CMK (cell line): ENCODE data around the gene MAN1C1.

ENCODE experiments used
- DNase-seq: peaks from one replicate; pipeline ENCODE4 v3.0.0-alpha.2; 2010; ENCODE audit warnings: low read depth

The MAN1C1 gene

DNA sequence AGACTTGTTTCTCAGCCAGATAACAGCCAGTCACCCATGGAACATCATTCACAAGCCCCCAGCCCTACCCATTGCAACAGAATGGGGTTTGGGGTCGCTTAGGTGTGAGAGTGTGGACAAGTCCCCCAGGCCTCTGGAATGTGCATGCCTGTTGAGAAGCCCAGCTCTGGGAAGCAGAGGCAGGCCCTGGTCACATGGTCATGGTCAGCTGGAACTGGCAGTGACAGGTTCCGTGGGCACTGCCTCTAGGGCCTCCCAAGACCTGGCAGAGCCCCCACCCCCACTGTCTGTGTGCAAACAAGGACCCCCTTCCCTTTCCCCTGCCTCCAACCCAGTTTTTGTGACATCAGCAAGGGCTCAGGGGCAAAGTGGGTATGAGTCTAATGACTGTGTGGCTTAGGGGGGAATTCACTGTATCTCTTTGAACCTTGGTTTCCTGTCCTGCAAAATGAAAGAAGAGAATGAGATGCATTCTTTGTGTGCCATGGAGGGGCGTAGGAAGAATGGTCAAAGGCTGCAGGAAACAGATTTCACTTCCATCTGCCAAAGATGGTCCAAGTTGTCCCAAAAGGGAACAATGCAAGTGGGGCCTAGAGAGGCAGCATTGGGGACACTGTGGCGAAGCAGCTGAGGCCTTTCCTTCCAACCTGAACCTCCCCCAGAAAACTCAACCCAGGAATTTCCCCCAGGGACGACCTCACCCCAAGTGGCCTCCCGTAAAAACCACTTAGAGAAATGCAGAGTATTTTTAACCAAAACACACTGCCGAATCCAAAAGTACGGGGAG, 148.7 kb downstream of the MAN1C1 start:
- DNase-seq, result peak; percentile 36

GRCh38 chr1:25765923-25766589, 149.5 kb downstream of the MAN1C1 start:
- no peak for DNase-seq

DNA sequence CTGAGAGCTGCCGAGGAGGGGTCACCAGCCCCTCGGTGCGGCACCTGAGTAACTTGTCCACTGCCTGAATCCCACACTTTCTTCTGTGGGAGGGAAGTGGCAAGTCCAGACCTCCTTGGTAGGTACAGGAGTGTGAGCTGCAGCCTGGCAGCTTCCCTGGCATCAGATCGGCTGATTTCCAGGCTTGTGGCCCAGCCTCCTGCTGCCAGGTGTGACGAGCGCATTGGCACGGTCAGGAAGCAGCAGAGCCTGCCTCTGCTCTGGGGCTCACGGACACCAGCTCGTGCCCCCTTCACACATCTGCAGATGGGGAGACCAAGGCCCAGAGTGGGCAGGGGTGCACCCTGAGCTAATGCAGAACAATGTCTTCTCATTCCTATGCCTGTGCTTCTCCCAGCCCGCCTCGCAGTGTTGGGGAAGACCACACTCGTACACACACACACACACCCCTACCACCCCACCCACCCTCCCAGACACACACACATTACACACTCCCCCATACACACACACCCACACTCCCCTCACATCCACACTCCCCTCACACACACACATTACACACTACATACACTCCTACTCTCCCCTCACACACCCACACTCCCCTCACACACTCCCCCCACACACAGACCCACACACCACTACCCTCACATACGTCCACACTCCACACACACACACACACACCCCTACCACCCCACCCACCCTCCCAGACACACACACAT, 150.3 kb downstream of the MAN1C1 start:
- no peak for DNase-seq

DNA sequence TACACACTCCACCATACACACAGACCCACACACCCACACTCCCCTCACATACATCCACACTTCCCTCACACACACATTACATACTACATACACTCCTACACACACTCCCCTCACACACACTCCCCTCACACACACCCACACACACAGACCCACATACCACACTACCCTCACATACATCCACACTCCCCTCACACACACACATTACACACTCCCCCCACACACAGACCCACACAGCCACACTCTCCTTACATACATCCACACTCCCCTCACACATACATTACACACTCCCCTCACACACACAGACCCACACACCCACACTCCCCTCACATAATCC, 150.8 kb downstream of the MAN1C1 start:
- no peak for DNase-seq

GRCh38 chr1:25768999-25769398, 152.4 kb downstream of the MAN1C1 start:
- DNase-seq, result no peak

DNA sequence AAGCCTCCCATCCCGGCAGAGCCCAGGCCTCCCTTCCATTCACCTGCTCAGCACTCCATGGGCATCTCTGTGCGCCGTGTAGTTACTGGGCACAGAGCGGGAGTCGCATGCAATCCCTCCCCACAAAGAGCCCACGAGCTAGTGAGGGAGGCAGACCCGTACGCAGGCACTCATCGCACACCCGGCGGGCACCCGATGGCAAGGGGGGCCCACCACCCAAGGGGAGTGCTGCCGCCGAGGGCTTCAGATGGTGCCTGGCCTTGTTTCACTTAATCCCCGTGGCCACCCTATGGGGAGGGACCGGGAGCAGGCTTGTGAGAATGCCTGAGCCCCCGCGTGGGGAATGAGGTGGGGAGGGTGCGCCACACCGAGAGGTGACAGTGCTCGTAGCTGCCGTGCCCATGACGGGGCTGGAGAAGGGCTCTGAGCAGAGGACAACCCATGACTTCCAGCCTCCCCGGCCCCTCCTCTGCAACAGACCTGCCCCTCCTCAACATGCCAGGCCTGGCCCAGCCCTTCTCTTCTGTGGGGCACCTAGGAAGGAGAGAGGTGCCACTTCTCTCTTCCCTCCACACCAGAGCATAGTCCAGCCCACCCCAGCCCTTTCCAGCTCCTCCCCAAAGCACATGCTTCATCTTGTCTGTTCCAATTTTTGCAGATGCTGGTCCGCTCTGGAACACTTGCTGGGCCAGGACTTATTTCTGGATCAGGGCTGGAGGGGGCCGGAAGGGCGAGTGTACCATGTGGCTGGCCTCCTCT, 153.2 kb downstream of the MAN1C1 start:
- DNase-seq, result no peak

GRCh38 chr1:25770541-25771220, 154.1 kb downstream of the MAN1C1 start:
- DNase-seq, result no peak

DNA sequence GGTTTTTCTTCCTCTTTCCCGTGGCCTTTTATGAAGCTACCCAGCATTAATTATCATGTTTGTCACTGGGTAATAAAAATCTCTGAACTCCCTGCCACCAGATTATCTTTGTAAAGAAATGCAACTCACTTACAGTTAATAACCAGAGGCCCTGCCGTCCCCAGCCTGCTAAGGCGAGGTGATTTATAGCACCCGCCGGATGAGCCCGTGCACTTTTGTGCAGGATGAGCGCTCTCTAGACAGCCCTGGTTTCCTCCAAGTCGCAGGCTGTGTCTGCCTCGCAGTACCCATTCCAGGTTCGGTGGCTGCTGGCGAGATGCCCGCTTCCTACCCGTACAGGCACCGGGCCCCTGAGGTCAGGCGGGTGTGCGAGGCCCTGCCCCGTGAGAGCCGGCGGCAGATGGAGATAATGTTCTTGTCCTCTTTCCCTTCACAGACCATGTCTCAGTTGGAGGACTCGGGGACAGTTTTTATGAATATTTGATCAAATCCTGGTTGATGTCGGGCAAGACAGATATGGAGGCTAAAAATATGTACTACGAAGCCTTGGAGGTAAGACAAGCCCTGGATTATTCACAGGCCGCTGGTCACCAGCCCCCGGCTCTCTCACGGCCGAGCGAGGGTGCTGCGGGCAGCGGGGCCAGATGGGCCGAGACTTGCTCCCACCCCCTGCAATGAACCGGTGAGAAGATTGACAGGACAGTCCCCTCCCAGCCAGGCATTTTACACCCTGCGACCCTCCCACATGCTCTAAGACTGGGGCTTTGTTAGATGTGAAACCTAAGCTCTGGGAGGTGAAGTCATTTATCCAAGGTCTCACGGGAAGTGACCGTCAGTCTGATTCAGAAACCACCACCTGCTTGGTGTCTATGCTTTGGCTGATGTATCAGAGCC, 154.9 kb downstream of the MAN1C1 start:
- no peak for DNase-seq

GRCh38 chr1:25772164-25772563, 155.6 kb downstream of the MAN1C1 start:
- no peak for DNase-seq

DNA sequence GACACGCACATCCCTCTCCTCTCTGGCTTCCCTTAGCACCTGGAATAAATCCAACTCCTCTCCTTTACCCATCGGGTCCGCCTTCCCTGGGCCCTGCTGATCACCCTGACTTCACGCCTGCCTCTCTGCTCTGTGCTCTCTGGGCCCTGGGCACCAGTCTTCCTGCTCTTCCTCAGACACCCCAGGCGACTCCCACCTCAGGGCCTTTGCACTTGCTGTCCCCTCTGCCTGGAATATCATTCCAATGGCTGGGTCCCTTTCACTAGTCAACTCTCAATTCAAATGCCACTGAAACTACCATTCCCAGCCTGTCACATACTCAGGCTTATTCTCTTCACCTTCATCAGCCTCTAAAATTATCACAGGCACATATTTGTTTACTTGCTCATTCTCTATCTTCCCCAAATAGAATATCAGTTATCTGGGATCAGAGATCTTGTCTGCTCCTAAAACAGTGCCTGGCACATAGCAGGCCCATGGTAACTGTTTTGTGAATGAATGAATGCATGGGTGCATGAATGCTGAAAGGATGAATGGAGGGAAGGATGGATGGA, 156.2 kb downstream of the MAN1C1 start:
- DNase-seq, result no peak

DNA sequence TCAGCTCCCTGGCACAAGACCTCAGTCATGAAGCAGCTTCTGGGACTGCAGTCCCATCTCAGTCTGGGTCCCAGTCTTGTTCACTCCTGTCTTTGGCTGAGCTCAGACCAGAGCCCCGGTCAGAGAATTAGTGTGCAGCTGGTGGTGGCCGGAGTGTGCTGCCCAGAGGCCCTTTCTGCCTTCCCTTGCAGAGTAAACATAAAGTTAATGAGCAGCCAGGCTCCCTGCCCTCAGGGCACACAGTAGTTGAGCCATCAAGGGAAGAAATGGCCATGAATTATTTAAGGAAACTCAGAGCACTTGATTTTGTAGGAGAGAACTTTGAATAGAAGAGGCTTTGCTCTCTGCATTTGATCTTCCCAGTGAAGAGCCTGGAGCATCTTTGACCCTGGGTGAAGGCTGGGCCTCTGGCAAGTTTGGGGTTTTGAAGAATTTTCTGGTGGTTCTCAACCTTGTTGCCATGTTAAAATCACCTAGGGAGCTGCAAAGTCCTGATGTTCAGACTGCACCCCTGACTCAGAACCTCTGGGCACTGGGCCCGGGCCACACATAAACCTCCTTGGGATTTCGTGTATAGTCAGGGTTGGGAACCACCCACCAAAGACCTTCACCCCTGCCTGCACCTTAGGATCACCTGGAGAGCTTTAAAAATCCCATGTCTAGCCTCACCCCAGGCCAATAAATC, 157.0 kb downstream of the MAN1C1 start:
- DNase-seq, result no peak

- no peak for DNase-seq
Observed at GRCh38 chr1:25774206-25774803, 157.7 kb downstream of the MAN1C1 start.

DNA sequence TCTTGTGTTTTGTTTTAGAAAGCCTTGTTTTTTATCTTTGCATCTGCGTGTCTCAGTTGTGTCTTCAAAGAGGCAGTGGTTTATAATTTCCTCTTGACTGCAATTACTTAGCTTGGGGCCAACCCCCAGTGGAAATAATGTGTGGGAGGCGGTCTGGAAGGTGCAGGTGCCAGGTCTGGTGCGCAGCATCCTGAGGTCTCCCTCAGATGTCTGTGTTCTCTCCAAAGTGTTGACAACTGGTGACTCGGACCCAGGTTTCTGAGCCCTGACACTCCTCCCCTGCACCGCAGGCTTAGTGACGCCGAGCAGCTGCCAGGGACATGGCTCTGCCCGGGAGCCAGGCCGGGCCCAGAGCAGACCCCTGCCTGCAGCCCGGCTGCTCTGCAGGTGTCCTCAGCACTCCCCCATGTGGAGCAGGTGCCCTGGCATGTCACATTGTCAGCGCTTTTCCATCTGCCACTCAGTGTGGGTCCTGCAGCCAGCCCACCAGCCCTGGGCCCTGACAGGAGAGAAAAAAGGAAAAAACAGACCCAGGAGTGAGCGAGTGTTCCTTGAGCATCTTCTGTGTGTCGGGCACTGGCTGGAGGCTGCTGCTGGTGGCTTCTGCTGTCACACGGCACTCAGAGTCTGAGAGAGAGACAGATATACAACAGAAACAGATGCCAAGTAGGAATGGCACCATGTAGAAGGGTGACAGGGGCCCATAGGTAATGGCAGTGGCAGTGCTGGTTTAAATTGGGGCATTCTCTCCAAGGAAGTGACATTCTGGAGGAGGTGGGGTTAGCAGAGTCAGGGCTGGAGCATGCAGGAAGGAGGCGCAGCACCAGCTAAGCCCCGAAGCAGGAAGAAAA, 158.6 kb downstream of the MAN1C1 start:
- DNase-seq, result no peak

- DNase-seq, result no peak
Observed at GRCh38 chr1:25779388-25779787, 162.8 kb downstream of the MAN1C1 start.

GRCh38 chr1:25779894-25780293, 163.3 kb downstream of the MAN1C1 start:
- DNase-seq, result no peak

DNA sequence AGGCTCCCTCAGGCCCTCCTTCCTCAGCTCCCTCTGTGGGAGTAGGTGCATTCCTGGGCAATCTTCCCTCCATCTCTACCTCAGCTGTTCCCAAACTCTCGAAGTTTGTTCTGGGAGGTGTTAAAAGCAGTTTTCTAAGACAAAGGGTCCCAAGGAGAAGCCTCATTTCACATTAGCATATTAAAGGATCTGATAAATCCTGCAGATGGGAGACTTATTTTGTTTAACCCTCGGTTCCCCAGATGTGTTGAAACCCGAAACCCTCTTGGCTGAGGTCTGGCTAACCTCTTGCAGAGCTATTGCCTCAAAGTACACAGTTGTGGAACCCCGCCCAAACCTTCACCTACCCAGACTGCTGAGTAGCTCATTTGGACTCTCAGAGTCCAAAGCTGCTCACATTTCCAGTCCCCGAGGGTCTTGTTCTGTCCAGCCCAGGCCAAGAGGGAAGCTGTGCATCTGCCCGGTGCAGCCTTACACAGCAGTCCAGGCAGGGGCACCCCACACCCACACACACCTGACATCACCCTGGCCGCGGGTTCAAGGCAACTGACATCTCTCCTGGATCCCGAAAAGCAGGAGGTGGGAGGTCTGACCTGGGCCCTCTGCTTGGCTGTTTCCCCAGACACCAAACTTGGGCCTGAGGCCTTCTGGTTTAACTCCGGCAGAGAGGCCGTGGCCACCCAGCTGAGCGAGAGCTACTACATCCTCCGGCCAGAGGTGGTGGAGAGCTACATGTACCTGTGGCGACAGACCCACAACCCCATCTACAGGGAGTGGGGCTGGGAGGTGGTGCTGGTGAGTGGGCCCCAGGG, 163.9 kb downstream of the MAN1C1 start:
- no peak for DNase-seq

GRCh38 chr1:25781130-25781433, 164.5 kb downstream of the MAN1C1 start:
- no peak for DNase-seq
